HCT116 (cell line): ENCODE data around the gene RCAN2. TPM values are rescaled to one million over a fixed set of nuclear protein-coding genes. Genes with fewer than 3 reads are reported as not detected.

Experiments used
- ATAC-seq: fragments of 200-7000 bp; cut with Tn5 transposase; 2 replicates; pipeline ENCODE4 v1.9.1; 2020; ENCODE audit warnings: mild to moderate bottlenecking, moderate library complexity
- BruUV-seq: library from RNA; stranded (reverse); fragments of 400-500 nt; replicated peaks from 2 replicates; lab custom pipeline; 2021; lab: Mats Ljungman, UMichigan
- CTCF ChIA-PET: fragments of 300-600 bp; sonication (Branson Sonifier 250); formaldehyde crosslinking; loops from one replicate; lab custom pipeline; 2021; ENCODE audit warnings: antibody characterized with exemption; lab: Charles Lee
- POLR2A ChIA-PET: fragments of 300-600, 350-600 bp; sonication (Branson Sonifier 250); formaldehyde crosslinking; loops from one replicate; lab custom pipeline; 2021; ENCODE audit warnings: antibody characterized with exemption; lab: Charles Lee
- RAD21 ChIA-PET, 2 experiments: fragments of 300-600 bp; sonication (Branson Sonifier 250); formaldehyde crosslinking; loops; one replicate each; lab custom pipeline; 2023; ENCODE audit warnings: low total read pairs in 2 of 2; ENCODE audit not compliant: uncharacterized antibody in 2 of 2, unreplicated experiment in 2 of 2, low non-redundant PET in 1 of 2; lab: Charles Lee
- DNase-seq: peaks from one replicate; pipeline ENCODE4 v3.0.0-alpha.2; 2010; ENCODE audit warnings: low read depth, low spot score
- H2AFZ ChIP-seq: fragments of 200-600 bp; shearing (Covaris generic), sonication (generic); 2 replicates; pipeline ENCODE4 v1.6.1; 2017; ENCODE audit warnings: low read depth, mixed run types, mixed read lengths, antibody characterized with exemption, low read length; ENCODE audit not compliant: poor library complexity, severe bottlenecking
- H3K27ac ChIP-seq: 2 replicates; pipeline ENCODE4 v1.5.1; 2012; ENCODE audit warnings: low read depth, low read length
- H3K27me3 ChIP-seq: fragments of 200-600 bp; sonication (generic); 2 replicates; pipeline ENCODE4 v1.6.1; 2016; ENCODE audit warnings: mixed run types, low read length, mixed read lengths; ENCODE audit not compliant: insufficient read depth
- H3K36me3 ChIP-seq, 2 experiments: fragments of 200-500 bp in 1 of 2; fragments of 200-600 bp in 1 of 2; sonication (Bioruptor generic) in 1 of 2; sonication (generic) in 1 of 2; 2 replicates each; pipeline versions ENCODE4 v1.5.1 to v1.6.1; 2014 to 2016; ENCODE audit warnings: low read length in 2 of 2, inconsistent platforms in 1 of 2, mixed read lengths in 1 of 2, mixed run types in 1 of 2; ENCODE audit not compliant: insufficient read depth in 2 of 2, control insufficient read depth in 1 of 2
- H3K4me1 ChIP-seq, 2 experiments: fragments of 200-600 bp in 1 of 2; sonication (generic) in 1 of 2; 2 replicates each; pipeline versions ENCODE4 v1.5.1 to v1.6.1; 2012 to 2017; ENCODE audit warnings: low read length in 2 of 2, inconsistent platforms in 1 of 2, mild to moderate bottlenecking in 1 of 2, mixed read lengths in 1 of 2, mixed run types in 1 of 2, moderate library complexity in 1 of 2; ENCODE audit not compliant: insufficient read depth in 2 of 2, control insufficient read depth in 1 of 2
- H3K4me2 ChIP-seq: fragments of 200-600 bp; sonication (generic); 2 replicates; pipeline ENCODE4 v1.6.1; 2017; ENCODE audit warnings: mixed run types, low read length, mixed read lengths
- H3K4me3 ChIP-seq, 2 experiments: fragments of 200-600 bp in 1 of 2; sonication (generic) in 1 of 2; replicated peaks in 1 of 2; 2 replicates each; pipeline ENCODE4 v1.5.1; 2011 to 2016; ENCODE audit warnings: low read length in 2 of 2, control low read depth in 1 of 2, low read depth in 1 of 2, mild to moderate bottlenecking in 1 of 2, mixed read lengths in 1 of 2, mixed run types in 1 of 2
- H3K79me2 ChIP-seq: fragments of 200-600 bp; sonication (generic); 2 replicates; pipeline ENCODE4 v1.6.1; 2017; ENCODE audit warnings: mild to moderate bottlenecking, mixed run types, low read length, moderate library complexity, mixed read lengths; ENCODE audit not compliant: insufficient read depth
- H3K9ac ChIP-seq: fragments of 200-600 bp; sonication (generic); 2 replicates; pipeline ENCODE4 v1.6.1; 2016; ENCODE audit warnings: low read length, mixed read lengths
- H3K9me2 ChIP-seq: fragments of 200-600 bp; sonication (generic), shearing (Covaris generic); 2 replicates; pipeline ENCODE4 v1.6.1; 2017; ENCODE audit warnings: mixed run types, mild to moderate bottlenecking, moderate library complexity; ENCODE audit not compliant: insufficient read depth
- H3K9me3 ChIP-seq, 2 experiments: fragments of 200-500 bp in 1 of 2; fragments of 200-600 bp in 1 of 2; sonication (Bioruptor generic) in 1 of 2; sonication (generic) in 1 of 2; 2 replicates each; pipeline ENCODE4 v1.6.1; 2014 to 2017; ENCODE audit warnings: low read length in 2 of 2, mixed read lengths in 2 of 2, inconsistent platforms in 1 of 2, low read depth in 1 of 2, mild to moderate bottlenecking in 1 of 2, mixed run types in 1 of 2, moderate library complexity in 1 of 2; ENCODE audit not compliant: control insufficient read depth in 1 of 2, insufficient read depth in 1 of 2
- H4K20me1 ChIP-seq: fragments of 200-600 bp; sonication (generic), shearing (Covaris generic); 2 replicates; pipeline ENCODE4 v1.6.1; 2017; ENCODE audit warnings: mixed run types, mild to moderate bottlenecking, moderate library complexity; ENCODE audit not compliant: insufficient read depth
- CBX3 ChIP-seq: IDR thresholded peaks from 2 replicates; pipeline ENCODE4 v1.6.1; 2012; ENCODE audit warnings: low read depth
- CEBPB ChIP-seq: IDR thresholded peaks from 2 replicates; pipeline ENCODE4 v1.6.1; 2012; ENCODE audit warnings: low read depth
- EZH2 ChIP-seq: fragments of 200-600 bp; sonication (generic); IDR thresholded peaks from 2 replicates; pipeline ENCODE4 v1.6.1; 2017; ENCODE audit warnings: antibody characterized with exemption, mixed run types
- EZH2phosphoT487 ChIP-seq: fragments of 200-600 bp; IDR thresholded peaks from 2 replicates; pipeline ENCODE4 v1.6.1; 2018; ENCODE audit warnings: antibody characterized with exemption, borderline replicate concordance
- FOSL1 ChIP-seq: IDR thresholded peaks from 2 replicates; pipeline ENCODE4 v1.6.1; 2012; ENCODE audit warnings: low read depth
- JUND ChIP-seq: IDR thresholded peaks from 2 replicates; pipeline ENCODE4 v1.6.1; 2012
- POLR2AphosphoS5 ChIP-seq: IDR thresholded peaks from 2 replicates; pipeline ENCODE4 v1.6.1; 2011; ENCODE audit warnings: mild to moderate bottlenecking, low read depth, low read length, moderate library complexity
- SIN3A ChIP-seq: IDR thresholded peaks from 2 replicates; pipeline ENCODE4 v1.6.1; 2012; ENCODE audit warnings: low read depth
- SP1 ChIP-seq: IDR thresholded peaks from 2 replicates; pipeline ENCODE4 v1.6.1; 2012; ENCODE audit warnings: low read depth
- TCF7L2 ChIP-seq: IDR thresholded peaks from 2 replicates; pipeline ENCODE4 v1.7.0; 2011; ENCODE audit warnings: borderline replicate concordance, inconsistent platforms; ENCODE audit not compliant: insufficient read depth, insufficient read length; ENCODE audit errors: extremely low read depth
- ZFX ChIP-seq: fragments of 450-650 bp; IDR thresholded peaks from 2 replicates; pipeline ENCODE4 v1.6.1; 2017
- ZNF274 ChIP-seq: fragments of 200-500 bp; sonication (Bioruptor generic); IDR thresholded peaks from 2 replicates; pipeline ENCODE4 v1.6.1; 2014; ENCODE audit warnings: mild to moderate bottlenecking, low read depth, low read length, inconsistent platforms
- intact Hi-C: fragments of 100-400 bp; cut with micrococcal nuclease; formaldehyde crosslinking; loops from 2 replicates; pipeline ENCODE4 v1.10.0; 2022
- total RNA-seq: library from RNA; stranded (reverse); gene quantifications from one replicate; pipeline ENCODE4 v1.2.1, GENCODE V29; 2021; ENCODE audit not compliant: unreplicated experiment
- TF ChIP-seq, protein P1 (sequence below), 3 experiments: fragments of 200-600 bp in 1 of 3; sonication (generic) in 1 of 3; IDR thresholded peaks in 2 of 3; conservative IDR thresholded peaks in 1 of 3; 2 replicates each; pipeline ENCODE4 v1.5.1; 2012 to 2017; ENCODE audit warnings: low read depth in 2 of 3, low read length in 2 of 3, antibody characterized with exemption in 1 of 3, borderline replicate concordance in 1 of 3, control low read depth in 1 of 3, mild to moderate bottlenecking in 1 of 3, mixed read lengths in 1 of 3, mixed run types in 1 of 3, moderate library complexity in 1 of 3; ENCODE audit not compliant: insufficient read depth in 1 of 3
- TF ChIP-seq, protein P2 (sequence below): IDR thresholded peaks from 2 replicates; pipeline ENCODE4 v1.6.1; 2012

The RCAN2 gene
- total RNA-seq, 1 experiment from 2014 or later: 0.57 TPM

- BruUV-seq: no TSS peak
- no peak for TF ChIP-seq TCF7L2
- TF ChIP-seq EZH2: no peak
- TF ChIP-seq SP1: no peak
- TF ChIP-seq ZFX: no peak
- TF ChIP-seq, protein P1, sequence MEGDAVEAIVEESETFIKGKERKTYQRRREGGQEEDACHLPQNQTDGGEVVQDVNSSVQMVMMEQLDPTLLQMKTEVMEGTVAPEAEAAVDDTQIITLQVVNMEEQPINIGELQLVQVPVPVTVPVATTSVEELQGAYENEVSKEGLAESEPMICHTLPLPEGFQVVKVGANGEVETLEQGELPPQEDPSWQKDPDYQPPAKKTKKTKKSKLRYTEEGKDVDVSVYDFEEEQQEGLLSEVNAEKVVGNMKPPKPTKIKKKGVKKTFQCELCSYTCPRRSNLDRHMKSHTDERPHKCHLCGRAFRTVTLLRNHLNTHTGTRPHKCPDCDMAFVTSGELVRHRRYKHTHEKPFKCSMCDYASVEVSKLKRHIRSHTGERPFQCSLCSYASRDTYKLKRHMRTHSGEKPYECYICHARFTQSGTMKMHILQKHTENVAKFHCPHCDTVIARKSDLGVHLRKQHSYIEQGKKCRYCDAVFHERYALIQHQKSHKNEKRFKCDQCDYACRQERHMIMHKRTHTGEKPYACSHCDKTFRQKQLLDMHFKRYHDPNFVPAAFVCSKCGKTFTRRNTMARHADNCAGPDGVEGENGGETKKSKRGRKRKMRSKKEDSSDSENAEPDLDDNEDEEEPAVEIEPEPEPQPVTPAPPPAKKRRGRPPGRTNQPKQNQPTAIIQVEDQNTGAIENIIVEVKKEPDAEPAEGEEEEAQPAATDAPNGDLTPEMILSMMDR (IDR thresholded peaks at IDR 0.05 in 2 of 3, conservative IDR thresholded peaks at IDR 0.05 in 1 of 3; ENCODE audit: borderline replicate concordance in 1 of 3, insufficient read depth in 1 of 3, low read depth in 2 of 3, low read length in 2 of 3): no peak
- TF ChIP-seq, protein P2, sequence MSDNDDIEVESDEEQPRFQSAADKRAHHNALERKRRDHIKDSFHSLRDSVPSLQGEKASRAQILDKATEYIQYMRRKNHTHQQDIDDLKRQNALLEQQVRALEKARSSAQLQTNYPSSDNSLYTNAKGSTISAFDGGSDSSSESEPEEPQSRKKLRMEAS: no peak
- no peak for TF ChIP-seq CEBPB
- no peak for TF ChIP-seq ZNF274
- TF ChIP-seq FOSL1: no peak
- TF ChIP-seq JUND: no peak
- no peak for TF ChIP-seq SIN3A
- no peak for TF ChIP-seq POLR2AphosphoS5
- TF ChIP-seq EZH2phosphoT487: no peak
- no peak for TF ChIP-seq CBX3
- intact Hi-C loops: no loop called here
- H3K27ac ChIP-seq: no peak overlapping the region
- ChIA-PET RAD21 (no interaction called here), CTCF (no interaction called here), POLR2A (no interaction called here)
- no peak overlapping the region for H3K4me3 ChIP-seq
- ATAC-seq: no peak
- H2AFZ ChIP-seq: no peak overlapping the region
- H3K79me2 ChIP-seq: no peaks in the 10 kb centered on the region
- no peaks in the 10 kb centered on the region for H3K9me2 ChIP-seq
- no peaks in the 10 kb centered on the region for H3K9me3 ChIP-seq
- H3K9ac ChIP-seq: no peak overlapping the region
- no peaks in the 10 kb centered on the region for H3K4me1 ChIP-seq
- no peaks in the 10 kb centered on the region for H3K36me3 ChIP-seq
- no peaks in the 10 kb centered on the region for H4K20me1 ChIP-seq
- H3K4me2 ChIP-seq: no peak overlapping the region
- no peaks in the 10 kb centered on the region for H3K27me3 ChIP-seq
- DNase-seq: no peak
Measured at GRCh38 chr6:46254946-46255345, 236.3 kb downstream of the RCAN2 start.
